Measurements from ENCODE around the gene RDH8.
A peak's percentile ranks its signal among the peaks of the same experiment; 100 is the strongest.

The RDH8 gene

GRCh38 chr19:9991425-9992191 is 21.7 kb upstream of the RDH8 start:
- DNase-seq (ENCODE audit: low read depth) = no peak
- TF ChIP-seq CTCF (IDR thresholded peaks at IDR 0.05; ENCODE audit: control insufficient read depth, insufficient read depth, low read depth, low read length, missing control alignments) = no peak
- H3K4me3 ChIP-seq (ENCODE audit: control insufficient read depth, low read depth, low read length) = no peak overlapping the region

GRCh38 chr19:9995084-9995483 is 18.2 kb upstream of the RDH8 start:
- no peak overlapping the region for H3K4me3 ChIP-seq (ENCODE audit: control insufficient read depth, low read depth, low read length)
- TF ChIP-seq CTCF (IDR thresholded peaks at IDR 0.05; ENCODE audit: control insufficient read depth, insufficient read depth, low read depth, low read length, missing control alignments) = no peak
- no peak for DNase-seq (ENCODE audit: low read depth)

GRCh38 chr19:9995999-9996398 is 17.3 kb upstream of the RDH8 start:
- DNase-seq (ENCODE audit: low read depth) = no peak
- no peak overlapping the region for H3K4me3 ChIP-seq (ENCODE audit: control insufficient read depth, low read depth, low read length)
- TF ChIP-seq CTCF (IDR thresholded peaks at IDR 0.05; ENCODE audit: control insufficient read depth, insufficient read depth, low read depth, low read length, missing control alignments) = no peak

- no peak for DNase-seq (ENCODE audit: low read depth)
- no peak for TF ChIP-seq CTCF (IDR thresholded peaks at IDR 0.05; ENCODE audit: control insufficient read depth, insufficient read depth, low read depth, low read length, missing control alignments)
- no peak overlapping the region for H3K4me3 ChIP-seq (ENCODE audit: control insufficient read depth, low read depth, low read length)
These were observed 16.7 kb upstream of the RDH8 start for GRCh38 chr19:9996541-9996940.

- TF ChIP-seq CTCF (IDR thresholded peaks at IDR 0.05; ENCODE audit: control insufficient read depth, insufficient read depth, low read depth, low read length, missing control alignments) = peak; percentile 96
- no peak overlapping the region for H3K4me3 ChIP-seq (ENCODE audit: control insufficient read depth, low read depth, low read length)
- no peak for DNase-seq (ENCODE audit: low read depth)
These were observed 13.0 kb upstream of the RDH8 start for GRCh38 chr19:10000171-10000826.

GRCh38 chr19:10001899-10002298 is 11.4 kb upstream of the RDH8 start:
- peak; percentile 76 for TF ChIP-seq CTCF (IDR thresholded peaks at IDR 0.05; ENCODE audit: control insufficient read depth, insufficient read depth, low read depth, low read length, missing control alignments)
- DNase-seq (ENCODE audit: low read depth) = no peak
- no peak overlapping the region for H3K4me3 ChIP-seq (ENCODE audit: control insufficient read depth, low read depth, low read length)

Data from AG09309 (cell line).